Measurements from ENCODE around the gene PKD1.

The PKD1 gene

DNA sequence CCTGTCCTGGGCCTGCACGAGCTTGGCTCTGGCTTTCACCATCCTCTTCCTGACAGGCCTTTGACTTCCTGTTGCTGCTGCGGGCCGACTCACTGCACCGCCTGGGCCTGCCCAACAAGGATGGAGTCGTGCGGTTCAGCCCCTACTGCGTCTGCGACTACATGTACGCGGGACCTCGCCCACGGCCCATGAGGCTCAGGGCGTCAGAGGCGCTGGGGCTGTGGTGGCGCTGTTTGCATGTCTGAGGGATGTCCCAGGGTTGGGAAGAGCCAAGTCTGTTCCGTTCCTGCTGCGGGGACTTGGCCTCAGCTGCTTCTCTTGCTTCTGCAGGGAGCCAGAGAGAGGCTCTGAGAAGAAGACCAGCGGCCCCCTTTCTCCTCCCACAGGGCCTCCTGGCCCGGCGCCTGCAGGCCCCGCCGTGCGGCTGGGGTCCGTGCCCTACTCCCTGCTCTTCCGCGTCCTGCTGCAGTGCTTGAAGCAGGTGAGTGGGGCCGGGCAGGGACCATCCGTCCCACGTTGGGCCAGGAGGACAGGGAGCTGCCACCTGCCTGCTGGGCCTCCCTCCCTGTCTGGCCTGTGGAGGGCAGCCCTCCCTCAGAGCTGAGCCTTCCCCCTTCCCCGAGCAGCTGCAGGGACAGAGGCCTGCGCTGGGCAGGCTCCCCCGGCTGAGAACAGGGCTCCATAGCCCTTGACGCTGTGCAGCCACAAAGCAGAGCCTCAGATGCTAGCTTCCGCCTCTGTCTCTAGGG is 64.1 kb downstream of the PKD1 start:
- TF ChIP-seq CTCF (IDR thresholded peaks at IDR 0.05; ENCODE audit: insufficient read depth, missing control alignments): no peak
- DNase-seq (ENCODE audit: insufficient read length, low spot score) (no peak), FAIRE-seq (no peak)

GRCh38 chr16:2070576-2071453 is 64.9 kb downstream of the PKD1 start:
- TF ChIP-seq CTCF (IDR thresholded peaks at IDR 0.05; ENCODE audit: insufficient read depth, missing control alignments): no peak
- DNase-seq (ENCODE audit: insufficient read length, low spot score) (no peak), FAIRE-seq (no peak)

GRCh38 chr16:2066139-2066538 is 69.6 kb downstream of the PKD1 start:
- FAIRE-seq (no peak), DNase-seq (ENCODE audit: insufficient read length, low spot score) (no peak)
- no peak for TF ChIP-seq CTCF (IDR thresholded peaks at IDR 0.05; ENCODE audit: insufficient read depth, missing control alignments)

DNA sequence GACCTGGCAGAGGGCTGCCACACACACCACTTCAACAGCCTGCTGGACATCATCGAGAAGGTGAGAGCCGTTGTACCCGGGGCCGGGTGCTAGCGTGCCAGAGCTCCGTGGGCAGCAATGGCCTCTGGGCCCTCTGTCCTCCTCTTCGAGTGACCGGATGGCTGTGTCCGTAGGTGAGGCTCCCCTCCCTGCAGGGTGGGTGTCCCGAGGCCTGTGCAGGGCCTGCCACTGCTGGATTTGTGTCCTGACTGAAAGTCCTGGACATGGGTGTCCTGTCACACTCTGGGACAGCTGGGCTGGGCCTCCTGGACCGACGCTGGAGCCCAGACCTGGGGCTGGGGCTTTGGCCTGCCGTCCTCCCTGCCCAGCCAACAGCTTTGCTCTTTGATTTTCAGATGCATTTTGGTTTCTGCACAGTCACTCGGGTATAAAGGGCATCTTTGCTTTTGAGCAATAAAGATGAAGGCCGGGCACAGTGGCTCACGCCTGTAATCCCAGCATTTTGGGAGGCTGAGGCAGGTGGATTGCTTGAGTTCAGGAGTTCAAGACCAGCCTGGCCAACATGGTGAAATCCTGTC is 71.2 kb downstream of the PKD1 start:
- TF ChIP-seq CTCF (IDR thresholded peaks at IDR 0.05; ENCODE audit: insufficient read depth, missing control alignments): no peak
- FAIRE-seq (no peak), DNase-seq (ENCODE audit: insufficient read length, low spot score) (no peak)

- no peak for DNase-seq (ENCODE audit: insufficient read length, low spot score)
- no peak for FAIRE-seq
These were observed 71.8 kb downstream of the PKD1 start for GRCh38 chr16:2063861-2064260.

DNA sequence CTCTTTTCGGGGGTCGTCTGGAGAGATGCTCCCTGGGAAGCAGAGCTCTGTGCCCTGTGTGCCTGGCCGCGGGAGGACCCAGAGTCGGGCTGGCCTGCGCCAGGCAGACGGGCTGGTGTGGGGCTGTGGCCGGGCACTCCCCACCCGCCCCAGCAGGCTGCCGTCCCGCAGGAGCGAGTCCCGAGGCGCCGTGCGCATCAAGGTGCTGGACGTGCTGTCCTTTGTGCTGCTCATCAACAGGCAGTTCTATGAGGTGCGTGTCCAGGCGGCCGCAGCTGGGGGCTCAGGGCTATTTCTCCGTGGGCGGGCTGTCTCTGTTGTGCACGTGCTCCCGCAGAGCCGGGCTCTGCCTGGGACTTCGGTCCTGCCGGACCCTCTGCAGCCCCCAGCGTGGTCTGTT is 72.9 kb downstream of the PKD1 start:
- DNase-seq (ENCODE audit: insufficient read length, low spot score): no peak
- no peak for FAIRE-seq
- TF ChIP-seq CTCF (IDR thresholded peaks at IDR 0.05; ENCODE audit: insufficient read depth, missing control alignments): no peak

More at GRCh38 chr16:2063861-2064260, 71.8 kb downstream of the PKD1 start:
- no peak for TF ChIP-seq CTCF (IDR thresholded peaks at IDR 0.05; ENCODE audit: insufficient read depth, missing control alignments)

Measured in D721Med (cell line).